ENCODE data around the gene BACH2.

DNA sequence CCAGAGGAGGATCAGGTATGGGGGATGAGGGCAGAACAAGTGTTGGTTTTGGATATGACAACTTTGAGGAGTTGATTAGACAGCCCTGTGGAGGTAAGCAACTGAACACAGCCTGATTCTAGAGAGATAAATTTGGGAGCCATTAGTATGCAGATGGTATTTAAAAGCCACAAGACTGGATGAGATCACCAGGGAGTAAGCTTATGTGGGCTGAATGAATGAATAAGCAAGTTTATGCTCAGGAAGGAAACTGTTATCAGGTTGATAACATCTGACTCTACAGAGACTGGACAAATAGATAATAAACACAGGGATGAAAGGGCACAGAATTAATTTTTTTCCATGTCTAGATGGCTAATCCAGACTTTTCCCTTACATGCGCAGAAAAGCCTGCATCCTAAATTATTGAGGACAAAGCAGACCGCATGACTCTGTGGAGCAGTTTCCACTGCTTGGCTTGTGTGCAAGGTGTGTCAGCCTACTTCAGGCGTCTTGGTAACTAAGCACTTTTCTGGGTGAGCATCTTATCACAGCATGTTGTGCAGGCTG, 251.7 kb downstream of the BACH2 start:
- TF ChIP-seq ZC3H11A (IDR thresholded peaks at IDR 0.05) = no peak
- TF ChIP-seq CTCF (IDR thresholded peaks at IDR 0.05) = no peak
- TF ChIP-seq, protein P1, sequence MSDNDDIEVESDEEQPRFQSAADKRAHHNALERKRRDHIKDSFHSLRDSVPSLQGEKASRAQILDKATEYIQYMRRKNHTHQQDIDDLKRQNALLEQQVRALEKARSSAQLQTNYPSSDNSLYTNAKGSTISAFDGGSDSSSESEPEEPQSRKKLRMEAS (IDR thresholded peaks at IDR 0.05) = no peak
- TF ChIP-seq MAZ (IDR thresholded peaks at IDR 0.05; ENCODE audit: borderline replicate concordance, low read depth, low read length) = no peak
- TF ChIP-seq CEBPB (IDR thresholded peaks at IDR 0.05) = no peak
- no peak for TF ChIP-seq NFE2L2 (conservative IDR thresholded peaks at IDR 0.05; ENCODE audit: low read length)
- TF ChIP-seq POLR2A (IDR thresholded peaks at IDR 0.05; ENCODE audit: low read length) = no peak
- no peak for TF ChIP-seq EP300 (IDR thresholded peaks at IDR 0.05)
- no peak for TF ChIP-seq FOXS1 (CRISPR knock-in tag; IDR thresholded peaks at IDR 0.05)
- TF ChIP-seq HDAC2 (IDR thresholded peaks at IDR 0.05) = no peak
